Measurements from ENCODE around the gene RYR2. TPM values are rescaled to one million over a fixed set of nuclear protein-coding genes. Genes with fewer than 3 reads are reported as not detected.

RYR2 gene
- total and polyA plus RNA-seq, 2 of the 8 experiments (the other 6 are each of a cell fraction or from before 2014, with no cell fraction given): 1.3 to 4.4 TPM

GRCh38 chr1:237411621-237412020 is 369.6 kb downstream of the RYR2 start:
- H3K4me2 ChIP-seq (ENCODE audit: insufficient read depth in 1 of 2, low read depth in 2 of 2, low read length in 2 of 2): no peak overlapping the region
- TF ChIP-seq PHF8 (conservative IDR thresholded peaks at IDR 0.05; ENCODE audit: low read depth, low read length) (no peak), POLR2AphosphoS5 (IDR thresholded peaks at IDR 0.05; ENCODE audit: low read depth, low read length) (no peak), KDM1A (IDR thresholded peaks at IDR 0.05; ENCODE audit: borderline replicate concordance, low read length) (no peak), GTF2F1 (IDR thresholded peaks at IDR 0.05; ENCODE audit: borderline replicate concordance, low read depth, low read length) (no peak), GABPA (IDR thresholded peaks at IDR 0.05; ENCODE audit: borderline replicate concordance, insufficient read depth, low read length) (no peak), NRF1 (IDR thresholded peaks at IDR 0.05; ENCODE audit: low read depth, low read length) (no peak), SRF (IDR thresholded peaks at IDR 0.05; ENCODE audit: low read depth, low read length) (no peak), BRCA1 (IDR thresholded peaks at IDR 0.05; ENCODE audit: low read depth, low read length) (no peak)
- H3K14ac ChIP-seq (ENCODE audit: insufficient read length): no peak overlapping the region
- 87% methylated on average over 2 of the region's 2 CpGs; no CpG with 5 or more reads in 1 of the 2 experiments for WGBS, 2 experiments (ENCODE audit: extremely low coverage in 1 of 2, insufficient coverage in 1 of 2, insufficient read length in 1 of 2, insufficient replicate concordance in 2 of 2, low coverage in 1 of 2, low lambda C conversion rate in 2 of 2, missing lambda C conversion rate in 1 of 2)
- no peak overlapping the region for H3K4ac ChIP-seq (replicated peaks; ENCODE audit: insufficient read length, low read depth, low read length)
- no peak overlapping the region for H3K56ac ChIP-seq (replicated peaks; ENCODE audit: insufficient read length, low read depth, low read length)
- FAIRE-seq (no peak), DNase-seq (ENCODE audit: low read depth in 1 of 2, low spot score in 2 of 2) (no peak)
- no peak overlapping the region for H4K5ac ChIP-seq (ENCODE audit: insufficient read length, low read depth, low read length)
- H3K4me1 ChIP-seq (replicated peaks in 1 of 4; ENCODE audit: control insufficient read depth in 3 of 4, insufficient read depth in 4 of 4, low read length in 3 of 4): no peaks in the 10 kb centered on the region
- no peak overlapping the region for H3K27ac ChIP-seq (ENCODE audit: low read depth, low read length)
- no peaks in the 10 kb centered on the region for H4K20me1 ChIP-seq (replicated peaks in 1 of 2; ENCODE audit: control insufficient read depth in 1 of 2, insufficient read depth in 2 of 2, low read length in 2 of 2)
- H3K23ac ChIP-seq (ENCODE audit: insufficient read length): no peak overlapping the region
- H3K27me3 ChIP-seq (replicated peaks in 1 of 4; ENCODE audit: control insufficient read depth in 3 of 4, extremely low read depth in 1 of 4, insufficient read depth in 3 of 4, low read length in 3 of 4): no peaks in the 10 kb centered on the region
- no peak overlapping the region for H4K8ac ChIP-seq (ENCODE audit: extremely low read depth, insufficient read depth, low read length)
- POLR2A ChIA-PET (ENCODE audit: partially characterized antibody): no interaction called here
- no peak overlapping the region for H2BK20ac ChIP-seq (ENCODE audit: low read length)
- no peak overlapping the region for H2BK5ac ChIP-seq (ENCODE audit: low read depth, low read length)
- no peak overlapping the region for H4K91ac ChIP-seq (replicated peaks; ENCODE audit: insufficient read length, low read length)
- H2AK5ac ChIP-seq (ENCODE audit: low read depth, low read length): no peak overlapping the region
- H3K9ac ChIP-seq (replicated peaks in 1 of 4; ENCODE audit: extremely low read depth in 1 of 4, low read depth in 3 of 4, low read length in 3 of 4): no peak overlapping the region
- no peak overlapping the region for H3K18ac ChIP-seq (ENCODE audit: extremely low read depth, low read length)
- H3K23me2 ChIP-seq (ENCODE audit: low read depth, low read length): no peaks in the 10 kb centered on the region
- no peak overlapping the region for H2AFZ ChIP-seq (ENCODE audit: low read length)
- H2BK15ac ChIP-seq (ENCODE audit: low read length): no peak overlapping the region
- H3K79me2 ChIP-seq (ENCODE audit: control insufficient read depth in 1 of 2, insufficient read depth in 2 of 2, low read length in 2 of 2): no peaks in the 10 kb centered on the region
- H3K9me3 ChIP-seq (ENCODE audit: insufficient read depth in 2 of 2, low read depth in 1 of 2, low read length in 1 of 2): no peaks in the 10 kb centered on the region
- CTCF ChIA-PET (ENCODE audit: partially characterized antibody): interaction anchor here (1.6 kb wide), 1 partner anchor 26 kb away, joined by 3 read pairs; no protein-coding TSS in a partner anchor
- no peak overlapping the region for H2BK120ac ChIP-seq (replicated peaks; ENCODE audit: low read depth, low read length)
- H2BK12ac ChIP-seq (ENCODE audit: low read depth, low read length): no peak overlapping the region
- H3K4me3 ChIP-seq (ENCODE audit: extremely low read depth in 1 of 4, insufficient read depth in 2 of 4, low read depth in 3 of 4, low read length in 4 of 4): no peak overlapping the region
- H3K36me3 ChIP-seq (ENCODE audit: control insufficient read depth in 2 of 4, insufficient read depth in 4 of 4, low read length in 3 of 4): no peaks in the 10 kb centered on the region
- H3K79me1 ChIP-seq (ENCODE audit: low read depth, low read length): no peaks in the 10 kb centered on the region
